H1 (cell line): Measurements from ENCODE around the gene HOXD4.

Source experiments
- CREB1 ChIP-seq: IDR thresholded peaks from 2 replicates; pipeline ENCODE4 v1.6.1; 2012; ENCODE audit warnings: inconsistent platforms
- CTBP2 ChIP-seq: IDR thresholded peaks from 2 replicates; pipeline ENCODE4 v1.7.0; 2011; ENCODE audit warnings: borderline replicate concordance, mild to moderate bottlenecking, moderate library complexity, mixed read lengths, low read length; ENCODE audit not compliant: insufficient read depth, insufficient read length
- CTCF ChIP-seq, 3 experiments: IDR thresholded peaks; 1 replicate in 2 of 3; 2 replicates in 1 of 3; pipeline versions ENCODE4 v1.5.1 to v1.6.1; 2011; ENCODE audit warnings: low read length in 3 of 3, mild to moderate bottlenecking in 3 of 3, inconsistent platforms in 2 of 3, low read depth in 1 of 3, moderate library complexity in 1 of 3; ENCODE audit not compliant: insufficient read depth in 1 of 3; ENCODE audit errors: control extremely low read depth in 1 of 3
- KDM5A ChIP-seq: fragments of 200-600 bp; IDR thresholded peaks from 2 replicates; pipeline ENCODE4 v1.7.1; 2012; ENCODE audit warnings: mild to moderate bottlenecking, low read length, inconsistent platforms, mixed read lengths
- POLR2A ChIP-seq, 2 experiments: IDR thresholded peaks; 1 replicate in 1 of 2; 2 replicates in 1 of 2; pipeline ENCODE4 v1.6.1; 2011; ENCODE audit warnings: low read depth in 2 of 2, low read length in 2 of 2, mild to moderate bottlenecking in 2 of 2; ENCODE audit errors: control extremely low read depth in 1 of 2
- RFX5 ChIP-seq: IDR thresholded peaks from 2 replicates; pipeline ENCODE4 v1.6.1; 2011; ENCODE audit warnings: low read depth, low read length, improper control_type of control experiment, borderline replicate concordance
- TAF1 ChIP-seq: IDR thresholded peaks from 2 replicates; pipeline ENCODE4 v1.6.1; 2011; ENCODE audit warnings: mild to moderate bottlenecking, low read depth, low read length
- TF ChIP-seq, protein P1 (sequence below): IDR thresholded peaks from 2 replicates; pipeline ENCODE4 v1.6.1; 2012; ENCODE audit warnings: low read length, inconsistent platforms

GRCh38 chr2:176151442-176152287, at the start of gene HOXD4:
- TF ChIP-seq POLR2A (IDR thresholded peaks at IDR 0.05; ENCODE audit: control extremely low read depth in 1 of 2, low read depth in 2 of 2, low read length in 2 of 2) (no peak), KDM5A (no peak), CTCF (IDR thresholded peaks at IDR 0.05; ENCODE audit: control extremely low read depth in 1 of 3, insufficient read depth in 1 of 3, low read depth in 1 of 3, low read length in 3 of 3) (no peak), RFX5 (no peak), CREB1 (no peak), TAF1 (no peak), CTBP2 (no peak)
- TF ChIP-seq, protein P1, sequence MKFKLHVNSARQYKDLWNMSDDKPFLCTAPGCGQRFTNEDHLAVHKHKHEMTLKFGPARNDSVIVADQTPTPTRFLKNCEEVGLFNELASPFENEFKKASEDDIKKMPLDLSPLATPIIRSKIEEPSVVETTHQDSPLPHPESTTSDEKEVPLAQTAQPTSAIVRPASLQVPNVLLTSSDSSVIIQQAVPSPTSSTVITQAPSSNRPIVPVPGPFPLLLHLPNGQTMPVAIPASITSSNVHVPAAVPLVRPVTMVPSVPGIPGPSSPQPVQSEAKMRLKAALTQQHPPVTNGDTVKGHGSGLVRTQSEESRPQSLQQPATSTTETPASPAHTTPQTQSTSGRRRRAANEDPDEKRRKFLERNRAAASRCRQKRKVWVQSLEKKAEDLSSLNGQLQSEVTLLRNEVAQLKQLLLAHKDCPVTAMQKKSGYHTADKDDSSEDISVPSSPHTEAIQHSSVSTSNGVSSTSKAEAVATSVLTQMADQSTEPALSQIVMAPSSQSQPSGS = no peak
